Activated effector memory CD4-positive, alpha-beta T cell treated with Interleukin-2 at 50 U/mL for 16 hours (primary cell): ENCODE results near the gene EGLN3.

Experiments used
- DNase-seq: peaks from one replicate; pipeline ENCODE4 v3.0.0-alpha.2; 2020

The EGLN3 gene

GRCh38 chr14:33959692-33960151, 8.8 kb upstream of the EGLN3 start:
- no peak for DNase-seq

GRCh38 chr14:33958605-33959226, 7.8 kb upstream of the EGLN3 start:
- DNase-seq: no peak

GRCh38 chr14:33957993-33958392, 7.1 kb upstream of the EGLN3 start:
- DNase-seq: no peak

- no peak for DNase-seq
These were observed 6.4 kb upstream of the EGLN3 start for GRCh38 chr14:33957299-33957698.

- no peak for DNase-seq
These were observed 5.8 kb upstream of the EGLN3 start for GRCh38 chr14:33956640-33957039.

- DNase-seq: no peak
These were observed 3.2 kb upstream of the EGLN3 start for GRCh38 chr14:33954016-33954598.

- DNase-seq: no peak
These were observed 1.7 kb upstream of the EGLN3 start for GRCh38 chr14:33952541-33952940.

GRCh38 chr14:33951183-33951840, 438 bp upstream of the EGLN3 start:
- no peak for DNase-seq

- DNase-seq: no peak
These were observed 1.4 kb downstream of the EGLN3 start for GRCh38 chr14:33949411-33949893.

GRCh38 chr14:33948869-33949408, 1.9 kb downstream of the EGLN3 start:
- DNase-seq: no peak

- no peak for DNase-seq
These were observed 2.6 kb downstream of the EGLN3 start for GRCh38 chr14:33948145-33948868.

- DNase-seq: no peak
These were observed 4.0 kb downstream of the EGLN3 start for GRCh38 chr14:33946679-33947476.

GRCh38 chr14:33945210-33946088, 5.4 kb downstream of the EGLN3 start:
- DNase-seq: no peak

- no peak for DNase-seq
These were observed 7.6 kb downstream of the EGLN3 start for GRCh38 chr14:33943096-33943883.

GRCh38 chr14:33941718-33942117, 9.2 kb downstream of the EGLN3 start:
- no peak for DNase-seq

GRCh38 chr14:33940561-33941011, 10.3 kb downstream of the EGLN3 start:
- no peak for DNase-seq

GRCh38 chr14:33938131-33938949, 12.5 kb downstream of the EGLN3 start:
- DNase-seq: no peak

- no peak for DNase-seq
These were observed 14.5 kb downstream of the EGLN3 start for GRCh38 chr14:33936391-33936790.

GRCh38 chr14:33934938-33935337, 15.9 kb downstream of the EGLN3 start:
- DNase-seq: no peak
